Activated T-cell treated with anti-CD3 and anti-CD28 coated beads, Interleukin-2, amount 50 U/mL, for 72 hours (primary cell): ENCODE data around the gene ZNF346. TPM values are rescaled to one million over a fixed set of nuclear protein-coding genes. Genes with fewer than 3 reads are reported as not detected.
A peak's percentile ranks its signal among the peaks of the same experiment; 100 is the strongest.
"Not testable (repeated sequence)": the region's sequence is repeated elsewhere in the genome, so short reads cannot be mapped to it uniquely, and the experiment has no call there.

ENCODE experiments used
- ATAC-seq, 2 donors: fragments of 150-1000 bp; cut with Tn5 transposase; replicated peaks in 1 of 2; 2 replicates each; pipeline ENCODE4 v1.10.0; 2021; ENCODE audit warnings: moderate library complexity in 2 of 2, mild to moderate bottlenecking in 1 of 2
- DNase-seq, 2 donors: peaks; one replicate each; pipeline ENCODE4 v3.0.0; 2021 to 2022; ENCODE audit warnings: mixed read lengths in 1 of 2
- H3K27ac Mint-ChIP-seq: one replicate; pipeline ENCODE4 v1.8.0; 2022; ENCODE audit warnings: mild to moderate bottlenecking, moderate library complexity, mixed read lengths
- H3K27me3 Mint-ChIP-seq: one replicate; pipeline ENCODE4 v1.8.0; 2022; ENCODE audit warnings: low read depth, mixed read lengths
- H3K36me3 Mint-ChIP-seq, 2 donors: one replicate each; pipeline ENCODE4 v1.8.0; 2022; ENCODE audit warnings: mixed read lengths in 2 of 2, mild to moderate bottlenecking in 1 of 2; ENCODE audit not compliant: insufficient read depth in 2 of 2
- H3K4me1 Mint-ChIP-seq: one replicate; pipeline ENCODE4 v1.8.0; 2022; ENCODE audit warnings: low read depth, mixed read lengths
- H3K4me3 Mint-ChIP-seq, 2 donors: one replicate each; pipeline ENCODE4 v1.8.0; 2022; ENCODE audit warnings: mild to moderate bottlenecking in 2 of 2, mixed read lengths in 2 of 2, moderate library complexity in 2 of 2
- H3K9me3 Mint-ChIP-seq, 2 donors: one replicate each; pipeline ENCODE4 v1.8.0; 2022; ENCODE audit warnings: mixed read lengths in 2 of 2
- total RNA-seq, 2 donors: library from RNA; stranded (reverse); gene quantifications; one replicate each; pipeline ENCODE4 v1.2.3, GENCODE V29; 2022

Gene ZNF346, protein sequence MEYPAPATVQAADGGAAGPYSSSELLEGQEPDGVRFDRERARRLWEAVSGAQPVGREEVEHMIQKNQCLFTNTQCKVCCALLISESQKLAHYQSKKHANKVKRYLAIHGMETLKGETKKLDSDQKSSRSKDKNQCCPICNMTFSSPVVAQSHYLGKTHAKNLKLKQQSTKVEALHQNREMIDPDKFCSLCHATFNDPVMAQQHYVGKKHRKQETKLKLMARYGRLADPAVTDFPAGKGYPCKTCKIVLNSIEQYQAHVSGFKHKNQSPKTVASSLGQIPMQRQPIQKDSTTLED
- 10 to 100 TPM; 19.6 to 20.8 TPM for total RNA-seq

- Mint-ChIP-seq H3K4me3 (peak within 1 kb of the TSS; percentile 91 to 94), H3K4me1 (peaks cover 36% of the 10 kb centered on the region), H3K27me3 (no peaks in the 10 kb centered on the region), H3K27ac (peak within 1 kb of the TSS; percentile 96), H3K9me3 (no peaks in the 10 kb centered on the region), H3K36me3 (peaks cover 5 to 7% of the 10 kb centered on the region in 2 donors)
- ATAC-seq (peak; percentile 97), DNase-seq (peak; percentile 95 to 96)
Measured at GRCh38 chr5:177022386-177023302, at the start of gene ZNF346. TSS of gene ZNF346 (plus strand) at chr5:177022696. CDS start at chr5:177022739, 43 bp downstream.

DNA sequence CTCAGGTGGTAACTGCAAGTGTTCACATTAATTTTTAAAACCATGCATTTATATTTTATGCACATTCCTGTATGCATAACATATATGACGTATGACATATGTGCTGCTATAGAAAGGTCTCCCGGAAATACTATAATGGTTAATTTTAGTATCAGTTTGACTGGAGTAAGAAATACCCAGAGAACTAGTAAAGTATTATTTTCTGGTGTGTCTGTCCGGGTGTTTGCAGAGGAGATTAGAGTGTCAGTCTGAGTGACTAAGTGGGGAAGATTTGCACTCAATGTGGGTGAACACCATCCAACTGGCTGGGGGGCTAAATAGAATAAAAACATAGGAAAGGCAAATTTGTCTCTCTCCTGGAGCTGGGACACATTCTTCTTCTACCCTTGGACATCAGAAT is 42.8 kb upstream of the ZNF346 start:
- DNase-seq (no peak), ATAC-seq (peak in 1 of 2 donors; percentile 55)
- H3K27me3 Mint-ChIP-seq, result no peaks in the 10 kb centered on the region
- no peaks in the 10 kb centered on the region for H3K9me3 Mint-ChIP-seq
- H3K27ac Mint-ChIP-seq, result peak overlapping the region; percentile 56
- H3K4me3 Mint-ChIP-seq, result no peak overlapping the region
- peaks cover 4 to 24% of the 10 kb centered on the region in 2 donors for H3K36me3 Mint-ChIP-seq
- H3K4me1 Mint-ChIP-seq, result peaks cover 5% of the 10 kb centered on the region

- ATAC-seq (no peak), DNase-seq (no peak)
- no peaks in the 10 kb centered on the region for H3K27me3 Mint-ChIP-seq
- H3K36me3 Mint-ChIP-seq, result peaks cover 4 to 17% of the 10 kb centered on the region in 2 donors
- H3K4me3 Mint-ChIP-seq, result no peak overlapping the region
- H3K4me1 Mint-ChIP-seq, result peaks cover 12% of the 10 kb centered on the region
- no peak overlapping the region for H3K27ac Mint-ChIP-seq
- no peaks in the 10 kb centered on the region for H3K9me3 Mint-ChIP-seq
Measured at GRCh38 chr5:176980818-176981217, 41.7 kb upstream of the ZNF346 start.

- H3K4me1 Mint-ChIP-seq, result peaks cover 26% of the 10 kb centered on the region
- H3K36me3 Mint-ChIP-seq, result peaks cover 4 to 17% of the 10 kb centered on the region in 2 donors
- not testable (repeated sequence) for ATAC-seq, H3K4me3 Mint-ChIP-seq, H3K9me3 Mint-ChIP-seq, H3K27me3 Mint-ChIP-seq, DNase-seq, H3K27ac Mint-ChIP-seq
Measured at GRCh38 chr5:176983112-176983511, 39.4 kb upstream of the ZNF346 start.

DNA sequence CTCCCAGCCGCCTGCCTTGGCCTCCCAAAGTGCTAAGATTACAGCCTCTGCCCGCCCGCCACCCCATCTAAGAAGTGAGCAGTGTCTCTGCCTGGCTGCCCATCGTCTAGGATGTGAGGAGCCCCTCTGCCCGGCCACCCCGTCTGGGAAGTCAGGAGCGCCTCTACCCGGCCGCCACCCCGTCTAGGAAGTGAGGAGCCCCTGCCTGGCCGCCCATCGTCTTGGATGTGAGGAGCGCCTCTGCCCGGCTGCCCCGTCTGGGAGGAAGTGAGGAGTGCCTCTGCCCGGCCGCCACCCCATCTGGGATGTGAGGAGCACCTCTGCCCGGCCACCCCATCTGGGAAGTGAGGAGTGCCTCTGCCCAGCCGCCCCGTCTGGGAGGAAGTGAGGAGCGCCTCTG is 38.9 kb upstream of the ZNF346 start:
- not testable (repeated sequence) for H3K4me3 Mint-ChIP-seq, ATAC-seq, H3K27me3 Mint-ChIP-seq, H3K9me3 Mint-ChIP-seq, DNase-seq, H3K27ac Mint-ChIP-seq
- Mint-ChIP-seq H3K36me3 (peaks cover 4 to 17% of the 10 kb centered on the region in 2 donors), H3K4me1 (peaks cover 30% of the 10 kb centered on the region)

- not testable (repeated sequence) for H3K4me3 Mint-ChIP-seq, H3K27ac Mint-ChIP-seq, ATAC-seq, DNase-seq, H3K9me3 Mint-ChIP-seq, H3K27me3 Mint-ChIP-seq
- peaks cover 30% of the 10 kb centered on the region for H3K4me1 Mint-ChIP-seq
- H3K36me3 Mint-ChIP-seq, result peaks cover 3 to 15% of the 10 kb centered on the region in 2 donors
Measured at GRCh38 chr5:176984176-176984575, 38.3 kb upstream of the ZNF346 start.

DNA sequence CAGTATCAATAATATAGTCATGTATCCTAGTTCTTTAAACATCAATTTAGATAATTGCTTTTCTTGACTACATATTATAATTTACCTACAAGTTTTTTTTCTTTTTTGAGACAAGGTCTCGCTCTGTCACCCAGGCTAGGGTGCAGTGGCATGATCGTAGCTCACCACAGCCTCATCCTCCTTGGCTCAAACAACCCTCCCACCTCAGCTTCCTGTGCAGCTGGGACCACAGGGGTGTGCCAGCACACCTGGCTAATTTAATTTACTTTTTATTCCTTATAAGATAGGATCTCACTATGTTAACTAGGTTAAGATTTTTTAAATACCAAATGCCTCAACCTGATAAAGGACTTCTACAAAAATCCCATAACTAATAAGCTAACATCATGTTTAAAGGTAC is 37.0 kb upstream of the ZNF346 start:
- no peak overlapping the region for H3K4me3 Mint-ChIP-seq
- peak overlapping the region; percentile 77 for H3K27ac Mint-ChIP-seq
- H3K9me3 Mint-ChIP-seq, result no peaks in the 10 kb centered on the region
- H3K4me1 Mint-ChIP-seq, result peaks cover 25% of the 10 kb centered on the region
- H3K36me3 Mint-ChIP-seq, result peaks cover 0 to 7% of the 10 kb centered on the region in 2 donors
- H3K27me3 Mint-ChIP-seq, result no peaks in the 10 kb centered on the region
- DNase-seq (peak in 1 of 2 donors; percentile 7), ATAC-seq (peak; percentile 57 to 59)

DNA sequence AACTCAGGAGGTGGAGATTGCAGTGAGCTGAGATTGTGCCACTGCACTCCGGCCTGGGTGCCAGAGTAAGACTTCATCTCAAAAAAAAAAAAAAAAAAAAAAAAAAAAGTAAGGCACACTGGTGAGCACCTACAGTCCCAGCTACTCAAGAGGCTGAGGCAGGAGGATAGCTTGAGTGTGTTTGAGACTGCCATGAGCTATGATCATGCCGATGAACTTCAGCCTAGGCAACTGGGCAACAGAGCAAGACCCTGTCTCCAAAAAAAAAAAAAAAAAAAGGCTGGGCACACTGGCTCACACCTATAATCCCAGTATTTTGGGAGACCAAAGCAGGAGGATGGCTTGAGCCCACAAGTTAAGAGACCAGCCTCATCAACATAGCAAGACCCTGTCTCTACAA is 36.2 kb upstream of the ZNF346 start:
- no peak overlapping the region for H3K4me3 Mint-ChIP-seq
- DNase-seq, result no peak
- no peak for ATAC-seq

DNA sequence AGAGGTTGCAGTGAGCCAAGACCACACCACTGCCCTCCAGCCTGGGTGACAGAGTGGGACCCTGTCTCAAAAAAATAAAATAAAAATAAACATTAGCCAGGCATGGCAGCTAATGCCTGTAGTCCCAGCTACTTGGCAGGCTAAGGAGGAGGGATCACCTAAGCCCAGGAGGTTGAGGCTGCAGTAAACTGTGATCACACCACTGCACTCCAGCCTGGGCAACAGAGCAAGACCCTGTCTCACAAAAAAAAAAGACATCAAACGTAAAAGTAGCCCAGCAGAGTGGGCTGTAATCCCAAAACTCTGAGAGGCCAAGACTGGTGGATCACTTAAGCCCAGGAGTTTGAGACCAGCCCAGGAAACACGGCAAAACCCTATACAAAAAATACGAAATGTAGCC is 34.9 kb upstream of the ZNF346 start:
- H3K27ac Mint-ChIP-seq, result no peak overlapping the region
- peaks cover 25% of the 10 kb centered on the region for H3K4me1 Mint-ChIP-seq
- no peak for ATAC-seq

More for the DNA sequence above, 36.2 kb upstream of the ZNF346 start:
- Mint-ChIP-seq H3K27ac (peak overlapping the region; percentile 12), H3K27me3 (no peaks in the 10 kb centered on the region), H3K9me3 (no peaks in the 10 kb centered on the region), H3K36me3 (peaks cover 0 to 7% of the 10 kb centered on the region in 2 donors), H3K4me1 (peaks cover 25% of the 10 kb centered on the region)

GRCh38 chr5:176993081-176993480 is 29.4 kb upstream of the ZNF346 start:
- DNase-seq, H3K27ac Mint-ChIP-seq, H3K4me3 Mint-ChIP-seq, ATAC-seq, H3K36me3 Mint-ChIP-seq, H3K9me3 Mint-ChIP-seq, H3K27me3 Mint-ChIP-seq: not testable (repeated sequence)
- peaks cover 43% of the 10 kb centered on the region for H3K4me1 Mint-ChIP-seq

More for the DNA sequence above, 34.9 kb upstream of the ZNF346 start:
- Mint-ChIP-seq H3K36me3 (peaks cover 0 to 1% of the 10 kb centered on the region in 2 donors), H3K9me3 (no peaks in the 10 kb centered on the region), H3K27me3 (no peaks in the 10 kb centered on the region), H3K4me3 (no peak overlapping the region)
- no peak for DNase-seq

GRCh38 chr5:176994460-176995121 is 27.9 kb upstream of the ZNF346 start:
- no peak for DNase-seq
- peak overlapping the region in 1 of 2 donors; percentile 49 for H3K4me3 Mint-ChIP-seq
- peak overlapping the region; percentile 97 for H3K27ac Mint-ChIP-seq

DNA sequence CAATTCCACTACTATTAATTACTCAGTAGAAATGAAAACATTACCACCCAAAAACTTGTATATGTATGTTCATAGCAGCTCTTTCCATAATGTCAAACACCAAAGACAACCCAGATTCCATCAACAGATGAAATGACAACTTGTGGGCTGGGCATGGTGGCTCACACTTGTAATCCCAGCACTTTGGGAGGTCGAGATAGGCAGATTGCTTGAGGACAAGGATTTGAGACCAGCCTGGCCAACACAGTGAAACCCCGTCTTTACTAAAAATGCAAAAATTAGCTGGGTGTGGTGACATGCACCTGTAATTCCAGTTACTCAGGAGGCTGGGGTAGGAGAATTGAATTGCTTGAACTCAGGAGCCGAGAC is 27.4 kb upstream of the ZNF346 start:
- peaks cover 3 to 7% of the 10 kb centered on the region in 2 donors for H3K36me3 Mint-ChIP-seq
- H3K27ac Mint-ChIP-seq, result peak overlapping the region; percentile 91
- peak overlapping the region in 1 of 2 donors; percentile 49 for H3K4me3 Mint-ChIP-seq
- peaks cover 43% of the 10 kb centered on the region for H3K4me1 Mint-ChIP-seq
- H3K9me3 Mint-ChIP-seq, result no peaks in the 10 kb centered on the region
- ATAC-seq (no peak), DNase-seq (no peak)
- H3K27me3 Mint-ChIP-seq, result no peaks in the 10 kb centered on the region

More at GRCh38 chr5:176994460-176995121, 27.9 kb upstream of the ZNF346 start:
- Mint-ChIP-seq H3K9me3 (no peaks in the 10 kb centered on the region), H3K4me1 (peaks cover 42% of the 10 kb centered on the region), H3K36me3 (peaks cover 3 to 7% of the 10 kb centered on the region in 2 donors), H3K27me3 (no peaks in the 10 kb centered on the region)
- ATAC-seq, result no peak
